AG04449 (cell line): Measurements from ENCODE around the gene GINS2.

ENCODE experiments used
- CTCF ChIA-PET: fragments of 350-600 bp; formaldehyde crosslinking; extraction: SDS; loops from one replicate; lab custom pipeline; 2021; ENCODE audit warnings: antibody characterized with exemption; lab: Yijun Ruan, JAX
- POLR2A ChIA-PET: fragments of 400-600, 350-600 bp; formaldehyde crosslinking; extraction: SDS; loops from one replicate; lab custom pipeline; 2020; ENCODE audit warnings: antibody characterized with exemption, inconsistent platforms; lab: Yijun Ruan, JAX
- DNase-seq: peaks from one replicate; pipeline ENCODE4 v3.0.0-alpha.2; 2010; ENCODE audit warnings: low read depth, low spot score
- H3K4me3 ChIP-seq: 2 replicates; pipeline ENCODE4 v1.5.1; 2011; ENCODE audit warnings: low read depth, mild to moderate bottlenecking, control low read depth, low read length
- CTCF ChIP-seq: IDR thresholded peaks from one replicate; pipeline ENCODE4 v1.5.1; 2011; ENCODE audit warnings: mild to moderate bottlenecking, moderate library complexity, low read length, control low read depth, inconsistent platforms; ENCODE audit not compliant: insufficient read depth; ENCODE audit errors: missing control alignments

The GINS2 gene

GRCh38 chr16:85688586-85689284 lies at the start of gene GINS2:
Gene GINS2, minus strand, starts transcription at chr16:85688954. Its CDS starts 56 bp downstream, at chr16:85688898.
- no peak for TF ChIP-seq CTCF
- ChIA-PET POLR2A (no interaction called here), CTCF (interaction anchor here (0.7 to 7.2 kb wide), 4 partner anchors 13 to 29 kb away, joined by 3 to 41 read pairs (median 4); no protein-coding TSS in a partner anchor)
- DNase-seq: peak; percentile 34
- peak within 1 kb of the TSS; percentile 79 for H3K4me3 ChIP-seq

DNA sequence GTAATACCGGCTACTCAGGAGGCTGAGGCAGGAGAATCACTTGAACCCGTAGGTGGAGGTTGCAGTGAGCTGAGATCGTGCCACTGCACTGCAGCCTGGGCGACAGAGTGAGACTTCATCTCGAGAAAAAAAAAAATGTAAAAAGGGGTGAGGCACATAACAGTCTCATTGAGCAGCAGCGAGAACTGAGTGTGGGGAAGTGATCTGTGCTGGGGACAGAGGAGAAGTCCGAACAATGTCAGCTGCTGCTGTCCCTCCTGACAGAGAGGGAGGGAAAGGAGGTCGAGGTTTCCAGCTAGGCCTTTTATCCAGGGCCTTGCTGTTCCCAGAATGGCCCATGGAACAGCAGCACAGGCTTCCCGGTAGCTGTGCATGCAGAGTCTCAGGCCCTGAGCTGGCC lies 48.2 kb upstream of the GINS2 start:
- no peak for DNase-seq
- no peak for TF ChIP-seq CTCF
- POLR2A ChIA-PET: no interaction called here
- CTCF ChIA-PET: interaction anchor here (1.8 to 4.0 kb wide), 2 partner anchors 10 to 19 kb away, joined by 4 to 30 read pairs; no protein-coding TSS in a partner anchor
- H3K4me3 ChIP-seq: no peak overlapping the region

DNA sequence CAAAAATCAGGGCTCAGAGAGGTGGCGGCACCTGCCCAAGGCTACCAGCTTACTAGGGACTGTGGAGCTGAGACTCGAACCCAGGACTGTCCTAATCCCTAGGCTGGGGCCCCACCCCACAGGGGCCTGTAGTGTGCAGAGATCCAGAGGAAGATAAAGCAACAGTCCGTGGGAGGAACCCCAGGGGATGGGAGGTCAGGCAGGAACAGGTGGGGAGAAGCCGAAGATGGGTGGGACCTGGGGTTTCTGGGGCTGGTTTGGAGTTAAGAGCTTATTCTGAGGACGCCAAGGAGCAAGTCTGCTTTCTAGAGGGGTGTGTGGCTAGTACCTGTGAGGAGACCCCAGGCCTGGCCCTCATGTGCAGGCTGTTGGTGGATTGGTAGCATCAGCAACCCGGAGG lies 47.2 kb upstream of the GINS2 start:
- H3K4me3 ChIP-seq: no peak overlapping the region
- DNase-seq: no peak
- POLR2A ChIA-PET: no interaction called here
- CTCF ChIA-PET: interaction anchor here (4.0 kb wide), 1 partner anchor 18 kb away, joined by 30 read pairs; no protein-coding TSS in a partner anchor
- TF ChIP-seq CTCF: no peak

DNA sequence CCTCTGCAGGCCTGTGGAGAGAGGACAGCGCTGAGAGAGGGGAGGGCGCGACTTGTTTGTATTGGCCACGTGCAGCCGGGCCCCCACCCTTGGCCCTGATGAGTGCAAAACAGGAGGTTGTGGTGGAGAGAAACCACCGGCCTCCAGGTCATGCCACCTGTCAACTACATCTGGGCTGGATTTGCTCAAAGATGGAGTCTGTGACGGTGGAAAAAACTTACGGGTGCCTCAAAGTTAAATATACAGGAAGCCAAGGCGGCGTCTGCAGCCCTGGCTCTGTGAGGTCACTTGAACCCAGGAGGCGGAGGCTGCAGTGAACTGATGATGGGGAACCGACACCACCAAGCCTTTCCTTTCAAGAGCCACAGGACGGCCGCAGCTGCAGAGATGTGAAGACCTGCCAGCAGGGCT lies 46.5 kb upstream of the GINS2 start:
- TF ChIP-seq CTCF: no peak
- ChIA-PET CTCF (interaction anchor here (4.0 kb wide), 1 partner anchor 17 kb away, joined by 30 read pairs; no protein-coding TSS in a partner anchor), POLR2A (no interaction called here)
- no peak overlapping the region for H3K4me3 ChIP-seq
- no peak for DNase-seq

DNA sequence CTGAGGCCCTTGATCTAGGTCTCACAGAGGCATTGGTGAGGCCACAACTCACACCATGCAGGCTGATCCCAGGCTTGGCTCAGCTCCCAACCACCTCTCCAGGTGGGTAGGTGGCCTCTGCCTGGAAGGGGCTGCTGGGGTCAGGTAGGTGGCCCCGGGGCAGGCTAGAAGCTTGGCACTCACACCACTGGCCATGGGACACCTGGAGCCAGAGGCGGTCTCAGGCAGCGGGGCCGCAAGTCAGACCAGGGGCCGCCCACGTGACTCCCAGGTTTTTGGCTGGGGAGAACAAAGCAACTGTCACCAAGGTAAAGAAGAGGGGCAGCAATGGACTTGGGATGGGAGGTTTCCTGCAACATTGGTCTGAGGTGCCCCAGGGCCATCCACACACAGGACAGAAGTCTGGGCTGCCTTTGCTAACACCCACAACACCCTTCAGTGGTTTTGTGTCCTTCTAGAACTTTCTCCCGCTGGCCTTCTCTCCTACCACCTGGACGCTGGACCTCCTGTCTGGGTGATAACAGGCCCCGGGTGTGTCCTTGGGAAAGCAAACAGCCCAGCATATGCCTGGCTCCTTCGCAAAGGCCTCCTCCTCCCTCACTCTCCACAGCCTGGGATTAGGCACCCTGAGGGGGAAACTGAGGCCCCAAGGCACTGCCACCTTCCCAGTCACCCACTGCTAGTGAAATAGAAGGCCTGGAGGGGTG lies 45.7 kb upstream of the GINS2 start:
- no peak for DNase-seq
- ChIA-PET CTCF (interaction anchor here (0.9 kb wide), 1 partner anchor 59 kb away, joined by 3 read pairs; no protein-coding TSS in a partner anchor), POLR2A (no interaction called here)
- TF ChIP-seq CTCF: no peak
- H3K4me3 ChIP-seq: no peak overlapping the region

GRCh38 chr16:85733839-85734170 lies 45.1 kb upstream of the GINS2 start:
- no peak overlapping the region for H3K4me3 ChIP-seq
- TF ChIP-seq CTCF: no peak
- CTCF ChIA-PET: interaction anchor here (0.9 kb wide), 1 partner anchor 58 kb away, joined by 3 read pairs; no protein-coding TSS in a partner anchor
- POLR2A ChIA-PET: no interaction called here
- DNase-seq: no peak
